SK-N-SH treated with all-trans-retinoic acid at 6 μM for 48 hours (cell line): Measurements from ENCODE around the gene SCRN3.

Experiments used
- ATAC-seq: fragments of 200-7000 bp; cut with Tn5 transposase; 3 replicates; pipeline ENCODE4 v1.9.1; 2020; ENCODE audit warnings: mild to moderate bottlenecking, moderate library complexity
- ARNTL ChIP-seq: fragments of 450-650 bp; formaldehyde crosslinking; IDR thresholded peaks from 2 replicates; pipeline ENCODE4 v1.5.0; 2020; ENCODE audit warnings: low read depth, mild to moderate bottlenecking, moderate library complexity, borderline replicate concordance
- BACH2 ChIP-seq: fragments of 250-450 bp; sonication (Bioruptor Pico); IDR thresholded peaks from 2 replicates; pipeline ENCODE4 v1.9.0; 2021; ENCODE audit warnings: mild to moderate bottlenecking, borderline replicate concordance
- CREB5 ChIP-seq: fragments of 250-450 bp; sonication (Bioruptor Pico); IDR thresholded peaks from 2 replicates; pipeline ENCODE4 v1.5.1; 2020; ENCODE audit warnings: low read depth, mild to moderate bottlenecking, moderate library complexity
- CSRNP3 ChIP-seq: fragments of 250-450 bp; sonication (Bioruptor Pico); IDR thresholded peaks from 2 replicates; pipeline ENCODE4 v1.5.1; 2021; ENCODE audit warnings: mild to moderate bottlenecking, moderate library complexity
- ESRRG ChIP-seq: fragments of 250-450 bp; sonication (Bioruptor Pico); IDR thresholded peaks from 2 replicates; pipeline ENCODE4 v1.6.1; 2021; ENCODE audit warnings: mild to moderate bottlenecking
- GLIS3 ChIP-seq: fragments of 250-450 bp; sonication (Bioruptor Pico); IDR thresholded peaks from 2 replicates; pipeline ENCODE4 v1.5.0; 2020; ENCODE audit warnings: mild to moderate bottlenecking, moderate library complexity
- ISL1 ChIP-seq: fragments of 250-450 bp; sonication (Bioruptor Pico); IDR thresholded peaks from 2 replicates; pipeline ENCODE4 v2.1.2; 2022; ENCODE audit warnings: mild to moderate bottlenecking, moderate library complexity
- OSR1 ChIP-seq: fragments of 250-450 bp; sonication (Bioruptor Pico); IDR thresholded peaks from 2 replicates; pipeline ENCODE4 v1.8.0; 2022; ENCODE audit warnings: moderate library complexity, mild to moderate bottlenecking, inconsistent platforms
- PATZ1 ChIP-seq: fragments of 250-450 bp; sonication (Bioruptor Pico); IDR thresholded peaks from 2 replicates; pipeline ENCODE4 v1.8.0; 2020; ENCODE audit warnings: mild to moderate bottlenecking, moderate library complexity, borderline replicate concordance
- POU6F1 ChIP-seq: fragments of 250-450 bp; sonication (Bioruptor Pico); IDR thresholded peaks from 2 replicates; pipeline ENCODE4 v1.8.0; 2021; ENCODE audit warnings: low read depth, mild to moderate bottlenecking, moderate library complexity, borderline replicate concordance
- PPARA ChIP-seq: fragments of 250-450 bp; sonication (Bioruptor Pico); IDR thresholded peaks from 2 replicates; pipeline ENCODE4 v1.5.0; 2020; ENCODE audit warnings: mild to moderate bottlenecking, borderline replicate concordance
- RARB ChIP-seq: fragments of 250-450 bp; sonication (Bioruptor Pico); IDR thresholded peaks from 2 replicates; pipeline ENCODE4 v1.8.0; 2021; ENCODE audit warnings: mild to moderate bottlenecking, moderate library complexity
- SNAI2 ChIP-seq: fragments of 250-450 bp; sonication (Bioruptor Pico); IDR thresholded peaks from 2 replicates; pipeline ENCODE4 v1.5.0; 2020; ENCODE audit warnings: mild to moderate bottlenecking, moderate library complexity
- TCF4 ChIP-seq: fragments of 250-450 bp; sonication (Bioruptor Pico); IDR thresholded peaks from 2 replicates; pipeline ENCODE4 v1.8.0; 2021; ENCODE audit warnings: mild to moderate bottlenecking, moderate library complexity, borderline replicate concordance
- TOX ChIP-seq: fragments of 250-450 bp; sonication (Bioruptor Pico); IDR thresholded peaks from 2 replicates; pipeline ENCODE4 v1.8.0; 2021; ENCODE audit warnings: mild to moderate bottlenecking, moderate library complexity, borderline replicate concordance
- TSHZ2 ChIP-seq: fragments of 250-450 bp; sonication (Bioruptor Pico); IDR thresholded peaks from 2 replicates; pipeline ENCODE4 v1.5.0; 2020; ENCODE audit warnings: mild to moderate bottlenecking, moderate library complexity
- ZC3H10 ChIP-seq: fragments of 250-450 bp; sonication (Bioruptor Pico); IDR thresholded peaks from 2 replicates; pipeline ENCODE4 v1.5.1; 2021; ENCODE audit warnings: mild to moderate bottlenecking, moderate library complexity
- ZFP3 ChIP-seq: fragments of 250-450 bp; sonication (Bioruptor Pico); IDR thresholded peaks from 2 replicates; pipeline ENCODE4 v1.5.0; 2020; ENCODE audit warnings: mild to moderate bottlenecking, moderate library complexity
- ZFP30 ChIP-seq: fragments of 450-650 bp; formaldehyde crosslinking; IDR thresholded peaks from 2 replicates; pipeline ENCODE4 v1.5.0; 2022; ENCODE audit warnings: mild to moderate bottlenecking, moderate library complexity
- ZNF565 ChIP-seq: fragments of 450-650 bp; formaldehyde crosslinking; conservative IDR thresholded peaks from 2 replicates; pipeline ENCODE4 v1.5.0; 2020; ENCODE audit warnings: low read depth, mild to moderate bottlenecking, moderate library complexity
- ZNF70 ChIP-seq: fragments of 450-650 bp; formaldehyde crosslinking; IDR thresholded peaks from 2 replicates; pipeline ENCODE4 v1.5.0; 2020; ENCODE audit warnings: mild to moderate bottlenecking, moderate library complexity
- ZNF8 ChIP-seq: fragments of 450-650 bp; formaldehyde crosslinking; IDR thresholded peaks from 2 replicates; pipeline ENCODE4 v1.5.0; 2020; ENCODE audit warnings: mild to moderate bottlenecking, moderate library complexity

SCRN3 gene

GRCh38 chr2:174465327-174465726 lies 69.8 kb downstream of the SCRN3 start:
- ATAC-seq = peak; percentile 22; the same call in 1 of the 3 replicates

GRCh38 chr2:174473796-174474195 lies 78.3 kb downstream of the SCRN3 start:
- no peak for ATAC-seq
- TF ChIP-seq BACH2 (CRISPR knock-in tag) (no peak), ZC3H10 (no peak), ISL1 (no peak), ARNTL (CRISPR knock-in tag) (no peak), OSR1 (no peak), PPARA (no peak), CREB5 (CRISPR knock-in tag) (no peak), SNAI2 (CRISPR knock-in tag) (no peak), RARB (no peak), ZFP3 (CRISPR knock-in tag) (no peak), ZFP30 (no peak), TCF4 (CRISPR knock-in tag) (no peak), POU6F1 (CRISPR knock-in tag) (no peak), GLIS3 (no peak)

More at GRCh38 chr2:174465327-174465726, 69.8 kb downstream of the SCRN3 start:
- TF ChIP-seq SNAI2 (CRISPR knock-in tag) (no peak), ESRRG (no peak), TOX (CRISPR knock-in tag) (no peak), ISL1 (no peak), ARNTL (CRISPR knock-in tag) (no peak), PATZ1 (CRISPR knock-in tag) (no peak), ZNF8 (CRISPR knock-in tag) (no peak), TSHZ2 (CRISPR knock-in tag) (no peak), ZFP30 (no peak), ZNF70 (CRISPR knock-in tag) (no peak), CSRNP3 (no peak), PPARA (no peak), ZNF565 (no peak), RARB (no peak), POU6F1 (CRISPR knock-in tag) (no peak), ZC3H10 (no peak), OSR1 (no peak), BACH2 (CRISPR knock-in tag) (no peak), GLIS3 (no peak), TCF4 (CRISPR knock-in tag) (no peak)
